ENCODE results near the gene ST3GAL3.

- TF ChIP-seq CTCF (IDR thresholded peaks at IDR 0.05), result no peak
- no peak for TF ChIP-seq POLR2A (IDR thresholded peaks at IDR 0.05)
Observed at GRCh38 chr1:43779805-43780403, 72.6 kb downstream of the ST3GAL3 start.

All from uterus (tissue), 2 donors.